Stimulated activated CD8-positive, alpha-beta memory T cell treated with anti-CD3 and anti-CD28 coated beads, Interleukin-15, amount 100 ng/mL, for 4 hours (primary cell): ENCODE results near the gene HLA-DPB1.

Experiments
- DNase-seq, 2 donors: peaks; one replicate each; pipeline ENCODE4 v3.0.0-alpha.2; 2020; ENCODE audit warnings: low read depth in 2 of 2

The HLA-DPB1 gene

DNA sequence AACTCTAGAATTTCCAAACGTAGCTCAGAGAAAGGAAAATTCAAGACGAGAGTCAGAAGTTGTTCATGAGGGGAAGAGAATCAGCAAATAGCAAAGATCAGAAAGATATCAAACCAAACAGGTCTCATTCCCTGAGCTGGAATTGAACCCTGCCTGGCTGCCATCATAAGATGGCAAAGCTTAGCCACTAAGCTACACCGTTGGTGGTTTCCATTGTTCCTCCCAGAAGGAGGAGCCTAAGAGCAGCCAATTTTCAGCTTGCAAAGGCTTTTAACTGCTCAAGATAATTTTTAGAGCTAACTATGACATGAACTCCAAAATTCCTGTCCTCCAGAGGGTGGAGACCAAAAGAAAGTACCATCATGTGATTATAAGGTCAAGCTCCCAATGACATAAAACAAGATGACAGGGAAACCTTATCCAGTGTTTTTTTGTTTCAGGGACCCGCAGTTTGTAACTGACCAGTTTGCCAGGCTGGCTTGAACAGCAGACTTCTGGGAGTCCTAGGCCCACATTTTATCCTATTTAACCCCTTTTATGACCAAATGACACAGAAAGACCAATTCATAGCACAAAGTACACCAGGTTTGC, 60.6 kb downstream of the HLA-DPB1 start:
- no peak for DNase-seq
